ENCODE measurements around the gene MYL9.
A peak's percentile ranks its signal among the peaks of the same experiment; 100 is the strongest.
"Not testable (repeated sequence)": the region's sequence is repeated elsewhere in the genome, so short reads cannot be mapped to it uniquely, and the experiment has no call there.

MYL9 gene

DNA sequence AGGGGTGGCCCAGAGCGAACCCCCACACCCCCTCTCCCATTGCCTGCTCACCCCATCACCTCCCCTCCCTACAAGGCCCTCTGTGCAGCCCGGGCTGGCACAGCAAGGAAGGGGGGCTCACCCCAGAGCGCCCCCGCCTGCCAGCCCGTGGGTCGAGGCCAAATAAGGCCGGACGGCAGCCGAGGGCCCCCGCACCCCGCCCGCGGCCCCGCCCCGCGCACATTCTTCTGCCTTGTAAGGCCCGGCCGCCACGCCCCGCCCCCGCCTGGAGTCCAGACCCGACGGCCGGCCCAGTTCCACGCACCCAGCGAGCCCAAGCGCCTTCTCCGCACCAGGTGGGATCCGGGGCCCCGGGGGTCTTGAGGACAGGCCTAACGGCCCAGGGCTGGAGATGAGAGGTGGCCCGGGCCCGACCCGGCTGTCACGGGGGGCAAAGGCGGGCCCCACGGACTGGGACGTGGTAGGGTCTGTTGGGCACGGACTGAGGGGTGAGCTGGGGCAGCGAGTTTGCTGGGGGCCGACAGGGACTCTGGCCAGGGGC is at the start of gene MYL9:
Gene MYL9, plus strand, starts transcription at position 293 of the 541 bp plus-strand sequence. CDS start 3,366 bp downstream, outside the sequence.
- no peak for DNase-seq (ENCODE audit: low spot score)

- no peak for DNase-seq (ENCODE audit: low spot score)
Measured at GRCh38 chr20:36491901-36492617, 49.3 kb upstream of the MYL9 start.

DNA sequence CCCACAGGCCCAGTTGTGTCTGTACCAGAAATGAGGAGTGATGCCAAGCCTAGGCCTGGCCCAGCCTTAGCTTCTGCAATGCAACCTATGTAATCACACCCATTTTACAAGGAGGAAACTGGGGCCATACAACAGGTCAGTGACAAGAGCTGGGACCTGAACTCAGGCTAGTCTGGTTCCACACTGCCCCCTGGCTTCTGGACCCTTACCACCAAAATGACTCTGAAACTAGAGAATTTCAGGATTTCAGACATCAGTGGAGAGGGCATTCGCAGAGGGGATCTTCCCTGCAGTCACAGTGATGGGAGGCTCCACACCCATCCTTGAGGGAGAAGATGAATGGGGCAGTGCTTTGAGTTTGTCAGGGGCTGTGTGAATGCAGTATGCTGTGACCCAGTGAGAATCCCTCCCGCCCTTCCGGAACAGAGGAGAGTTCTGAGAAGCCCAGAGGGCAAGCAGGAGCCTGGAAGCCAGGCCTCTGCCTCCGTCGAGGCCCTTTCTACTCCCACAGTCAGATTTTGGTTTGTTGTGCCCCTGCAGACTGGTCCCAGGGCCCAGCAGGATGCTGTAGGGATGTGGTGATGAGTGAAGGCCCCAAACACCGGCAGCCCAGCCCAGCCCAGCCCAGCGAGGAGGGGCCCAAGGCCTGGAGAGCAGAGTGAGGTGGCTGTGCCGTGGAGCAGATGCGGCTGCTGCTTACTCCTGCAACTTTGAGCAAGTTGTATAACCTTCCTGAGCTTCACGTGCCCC is 48.1 kb upstream of the MYL9 start:
- DNase-seq (ENCODE audit: low spot score), result no peak

- no peak for DNase-seq (ENCODE audit: low spot score)
Measured at GRCh38 chr20:36493801-36494114, 47.6 kb upstream of the MYL9 start.

DNA sequence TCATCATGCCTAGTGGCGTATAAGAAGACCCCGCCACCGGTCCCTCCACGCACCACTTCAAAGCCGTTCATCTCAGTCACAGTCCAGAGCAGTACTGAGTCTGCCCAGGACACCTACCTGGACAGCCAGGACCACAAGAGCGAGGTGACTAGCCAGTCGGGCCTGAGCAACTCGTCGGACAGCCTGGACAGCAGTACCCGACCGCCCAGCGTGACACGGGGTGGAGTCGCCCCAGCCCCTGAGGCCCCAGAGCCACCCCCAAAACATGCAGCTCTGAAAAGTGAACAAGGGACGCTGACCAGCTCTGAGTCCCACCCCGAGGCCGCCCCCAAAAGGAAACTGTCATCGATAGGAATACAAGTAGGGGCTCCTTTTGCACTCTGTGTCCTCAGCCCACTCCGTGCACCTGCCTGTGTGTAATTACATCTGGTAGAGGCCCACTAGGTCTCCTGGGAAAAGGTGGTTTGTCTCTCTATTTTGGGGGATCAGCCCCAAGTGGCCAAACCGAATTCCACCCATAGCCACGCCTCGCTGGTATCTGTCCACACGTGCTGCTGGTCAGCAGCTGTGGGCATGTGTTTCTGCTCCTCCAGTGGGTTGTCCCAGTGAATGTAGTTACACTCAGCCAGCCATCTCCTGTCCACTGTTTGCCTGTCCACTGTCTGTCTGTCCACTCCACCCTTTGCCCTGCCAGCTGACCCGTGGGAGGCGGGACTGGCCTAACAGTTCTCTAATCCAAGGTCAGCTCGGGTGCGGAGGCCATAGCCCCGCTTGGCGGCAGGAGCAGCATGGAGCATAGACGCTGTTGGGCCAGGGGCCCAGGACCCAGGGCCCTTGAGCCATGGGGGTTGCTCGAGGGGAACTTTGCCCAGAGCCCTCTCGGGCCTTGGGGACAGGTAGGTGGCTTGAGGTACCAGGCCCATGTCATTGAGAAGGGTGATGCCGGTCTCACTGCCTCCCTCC is 44.3 kb upstream of the MYL9 start:
- DNase-seq (ENCODE audit: low spot score), result no peak

DNA sequence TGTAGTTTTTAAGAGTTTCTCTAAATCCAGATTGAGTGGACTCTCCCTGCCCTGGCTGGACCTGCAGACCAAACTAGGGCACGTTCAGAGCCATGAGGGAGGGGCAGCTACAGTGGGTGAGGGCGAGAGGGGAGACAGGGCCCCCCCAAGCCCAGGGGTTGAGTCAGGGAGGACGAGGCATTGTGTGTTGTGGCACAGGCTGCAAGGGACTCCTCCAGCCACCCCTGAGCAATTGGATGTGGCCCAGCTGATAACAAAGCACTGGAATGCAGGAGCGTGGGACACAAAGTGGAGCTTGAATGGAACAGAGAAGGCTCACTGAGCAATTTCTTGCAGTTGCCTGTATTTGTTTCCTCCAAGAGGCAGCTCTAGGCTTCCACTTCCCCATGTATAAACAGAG is 43.5 kb upstream of the MYL9 start:
- no peak for DNase-seq (ENCODE audit: low spot score)

GRCh38 chr20:36498386-36499179 is 42.7 kb upstream of the MYL9 start:
- DNase-seq (ENCODE audit: low spot score), result no peak

DNA sequence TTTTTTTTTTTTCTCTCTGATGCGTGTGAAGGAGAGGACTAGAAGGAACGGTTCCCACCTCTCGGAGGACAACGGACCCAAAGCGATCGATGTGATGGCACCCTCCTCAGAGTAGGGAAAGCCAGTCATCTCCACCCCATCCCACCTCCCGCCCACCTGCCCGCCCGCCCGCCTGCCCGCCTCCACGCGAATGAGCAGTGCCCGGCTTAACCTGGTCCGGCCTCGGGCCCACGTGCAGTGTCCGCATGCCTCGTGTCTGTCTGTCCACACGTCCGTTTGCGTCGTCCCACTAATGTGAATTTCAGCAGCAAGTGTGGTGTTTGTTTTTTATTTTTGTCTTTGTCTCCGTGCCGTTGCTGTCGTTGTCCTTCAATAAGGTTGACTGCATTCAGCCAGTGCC is 42.1 kb upstream of the MYL9 start:
- DNase-seq (ENCODE audit: low spot score), result no peak

- peak; percentile 90 for DNase-seq (ENCODE audit: low spot score)
Measured at GRCh38 chr20:36499723-36500501, 41.4 kb upstream of the MYL9 start.

DNA sequence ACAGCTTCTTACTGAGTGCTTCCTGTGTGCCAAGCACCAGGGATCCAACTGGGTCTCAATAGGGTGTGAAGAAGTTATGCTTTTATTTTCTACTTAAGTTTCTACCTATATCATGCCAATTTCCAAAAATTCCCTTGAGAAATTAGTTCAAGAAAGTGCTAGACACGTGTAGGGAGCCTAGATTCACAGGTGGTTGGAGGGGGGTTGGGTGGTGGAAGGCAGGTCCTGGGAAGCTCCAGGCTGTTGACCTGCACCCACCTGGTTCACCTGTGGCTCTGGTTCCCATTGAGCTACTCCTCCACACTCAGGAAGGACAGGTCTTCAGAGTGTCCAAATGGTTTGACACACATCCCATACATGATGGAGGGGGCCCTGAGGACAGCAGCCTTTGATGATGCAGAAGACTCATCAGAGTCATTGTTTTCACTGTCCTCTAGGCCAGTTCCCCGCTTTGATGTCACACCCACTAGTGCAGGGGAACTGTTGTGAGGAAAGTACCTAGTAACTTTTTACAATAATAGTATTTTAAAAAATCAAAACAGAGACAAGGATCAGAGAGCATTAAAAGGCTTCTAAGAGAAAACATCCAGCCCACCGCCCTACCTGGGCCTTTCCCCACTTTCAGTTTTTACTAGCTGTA is 39.8 kb upstream of the MYL9 start:
- no peak for DNase-seq (ENCODE audit: low spot score)

GRCh38 chr20:36504295-36504694 is 37.0 kb upstream of the MYL9 start:
- no peak for DNase-seq (ENCODE audit: low spot score)

DNA sequence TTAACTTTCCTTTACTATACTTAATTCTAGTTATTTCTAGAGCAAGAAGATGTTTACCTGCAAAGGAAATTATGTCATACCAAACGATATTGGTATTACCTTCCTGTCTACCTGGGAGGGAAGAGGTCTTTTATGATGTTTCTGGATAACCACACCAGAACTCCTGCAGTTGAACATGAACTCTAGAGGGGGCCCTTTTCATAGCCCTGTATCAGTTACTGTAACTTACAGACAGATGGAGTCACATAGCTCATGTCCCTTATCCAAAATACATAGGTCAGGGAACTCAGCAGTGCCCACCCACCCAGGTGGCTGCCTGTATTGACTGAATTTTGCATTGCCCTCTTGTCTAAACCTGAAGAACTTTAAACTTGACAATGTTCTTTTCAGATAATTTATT is 35.1 kb upstream of the MYL9 start:
- DNase-seq (ENCODE audit: low spot score), result no peak

- no peak for DNase-seq (ENCODE audit: low spot score)
Measured at GRCh38 chr20:36507746-36508145, 33.6 kb upstream of the MYL9 start.

GRCh38 chr20:36519012-36519719 is 22.2 kb upstream of the MYL9 start:
- no peak for DNase-seq (ENCODE audit: low spot score)

GRCh38 chr20:36519944-36520343 is 21.4 kb upstream of the MYL9 start:
- no peak for DNase-seq (ENCODE audit: low spot score)

- no peak for DNase-seq (ENCODE audit: low spot score)
Measured at GRCh38 chr20:36521526-36521925, 19.8 kb upstream of the MYL9 start.

DNA sequence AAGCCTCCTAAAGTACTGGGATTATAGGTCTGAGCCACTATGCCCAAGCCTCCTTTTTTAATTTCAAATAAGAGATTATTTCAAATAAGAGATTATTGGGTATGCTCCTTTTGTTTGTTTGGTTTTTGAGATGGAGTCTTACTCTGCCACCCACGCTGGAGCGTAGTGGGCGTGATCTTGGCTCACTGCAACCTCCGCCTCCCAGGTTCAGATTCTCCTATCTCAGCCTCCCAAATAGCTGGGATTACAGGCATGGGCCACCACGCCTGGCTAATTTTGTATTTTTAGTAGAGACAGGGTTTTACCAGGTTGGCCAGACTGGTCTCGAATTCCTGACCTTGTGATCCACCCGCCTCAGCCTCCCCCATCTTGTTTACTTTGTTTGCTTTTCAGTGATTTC is 18.9 kb upstream of the MYL9 start:
- not testable (repeated sequence) for DNase-seq (ENCODE audit: low spot score)

DNA sequence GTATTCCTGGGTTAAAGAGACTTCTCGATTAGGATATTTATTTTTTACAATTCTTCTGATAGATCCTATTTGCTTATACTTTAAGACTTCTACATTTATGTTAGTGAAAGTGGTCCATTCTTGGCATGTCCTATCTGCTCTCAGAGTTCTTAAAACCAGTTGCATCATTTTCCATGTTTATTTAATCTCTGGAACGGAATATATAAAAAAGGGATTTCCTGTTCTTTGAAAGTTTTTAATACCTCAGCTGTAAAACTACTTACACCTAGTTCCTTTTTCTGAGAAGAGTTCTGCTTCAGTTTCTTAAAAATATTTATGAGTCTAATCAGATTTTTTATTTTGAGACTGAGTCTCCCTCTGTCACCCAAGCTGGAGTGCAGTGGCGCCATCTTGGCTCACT is 18.0 kb upstream of the MYL9 start:
- DNase-seq (ENCODE audit: low spot score), result no peak

- no peak for DNase-seq (ENCODE audit: low spot score)
Measured at GRCh38 chr20:36525620-36526365, 15.5 kb upstream of the MYL9 start.

All from kidney capillary endothelial cell (primary cell).